Breast epithelium (tissue), 4 donors: ENCODE measurements around the gene FRMD4A. TPM values are rescaled to one million over a fixed set of nuclear protein-coding genes. Genes with fewer than 3 reads are reported as not detected.

Source experiments
- DNase-seq, 2 donors: peaks; one replicate each; pipeline ENCODE4 v3.0.0-alpha.2; 2019; ENCODE audit warnings: low spot score in 2 of 2
- H3K27ac ChIP-seq, 2 donors: fragments of 200-600 bp; sonication (generic) in 1 of 2; one replicate each; pipeline ENCODE4 v1.5.1; 2016 to 2019; ENCODE audit warnings: mild to moderate bottlenecking in 1 of 2
- H3K27me3 ChIP-seq, 2 donors: fragments of 200-600 bp; sonication (generic) in 1 of 2; one replicate each; pipeline versions ENCODE4 v1.5.1 to v1.6.0; 2017 to 2019; ENCODE audit warnings: control low read depth in 1 of 2, mild to moderate bottlenecking in 1 of 2
- H3K36me3 ChIP-seq: fragments of 200-600 bp; one replicate; pipeline ENCODE4 v1.5.1; 2019
- H3K4me1 ChIP-seq, 2 donors: fragments of 200-600 bp; sonication (generic); one replicate each; pipeline ENCODE4 v1.5.1; 2016 to 2019; ENCODE audit warnings: control low read depth in 1 of 2
- H3K4me3 ChIP-seq, 3 donors: fragments of 200-600 bp; sonication (generic); 1 replicate in 2 of 3; 2 replicates in 1 of 3; pipeline ENCODE4 v1.5.1; 2016 to 2019; ENCODE audit warnings: mild to moderate bottlenecking in 3 of 3, moderate library complexity in 2 of 3
- H3K9me3 ChIP-seq, 2 donors: fragments of 200-600 bp; sonication (generic) in 1 of 2; one replicate each; pipeline ENCODE4 v1.5.1; 2016 to 2019; ENCODE audit warnings: control low read depth in 1 of 2
- CTCF ChIP-seq, 3 donors: fragments of 450-650 bp; IDR thresholded peaks; one replicate each; pipeline ENCODE4 v1.5.1; 2016 to 2017; ENCODE audit warnings: antibody characterized with exemption in 3 of 3, mild to moderate bottlenecking in 3 of 3, moderate library complexity in 3 of 3
- POLR2A ChIP-seq: fragments of 450-650 bp; IDR thresholded peaks from one replicate; pipeline ENCODE4 v1.6.1; 2016; ENCODE audit warnings: antibody characterized with exemption, mild to moderate bottlenecking, moderate library complexity
- POLR2AphosphoS5 ChIP-seq, 3 donors: sonication (generic); formaldehyde crosslinking; IDR thresholded peaks; one replicate each; pipeline ENCODE4 v1.6.1; 2017; ENCODE audit warnings: antibody characterized with exemption in 3 of 3
- intact Hi-C: fragments of 100-400 bp; cut with DNase I; formaldehyde crosslinking; loops from one replicate; pipeline ENCODE4 v1.15.1; 2023; ENCODE audit warnings: low total_unique reads
- total RNA-seq, 3 donors: library from RNA; depleted of rRNA; stranded (reverse); fragments of >200 nt; gene quantifications; one replicate each; pipeline ENCODE4 v1.1.0, GENCODE V29; 2016

FRMD4A gene
- total RNA-seq, 3 donors from 2014 or later: 27.5 to 107 (median 34.4) TPM

- Histone ChIP-seq H3K9me3 (no peaks in the 10 kb centered on the region), H3K4me1 (no peaks in the 10 kb centered on the region), H3K36me3 (no peaks in the 10 kb centered on the region), H3K27ac (no peak overlapping the region), H3K27me3 (no peaks in the 10 kb centered on the region), H3K4me3 (no peak overlapping the region)
- DNase-seq: no peak
- TF ChIP-seq CTCF (IDR thresholded peaks at IDR 0.05) (no peak), POLR2A (no peak), POLR2AphosphoS5 (IDR thresholded peaks at IDR 0.05) (no peak)
- intact Hi-C loops: no loop called here
Measured at GRCh38 chr10:13848520-13849445, 481.9 kb downstream of the FRMD4A start.

- H3K27ac ChIP-seq: no peak overlapping the region
- intact Hi-C loops: no loop called here
- TF ChIP-seq POLR2AphosphoS5 (IDR thresholded peaks at IDR 0.05): no peak
- TF ChIP-seq CTCF (IDR thresholded peaks at IDR 0.05): no peak
Measured at GRCh38 chr10:13847201-13847631, 483.5 kb downstream of the FRMD4A start.

GRCh38 chr10:13845897-13846296, 484.8 kb downstream of the FRMD4A start:
- no peak for TF ChIP-seq POLR2A
- no peak for TF ChIP-seq POLR2AphosphoS5 (IDR thresholded peaks at IDR 0.05)
- TF ChIP-seq CTCF (IDR thresholded peaks at IDR 0.05): no peak
- Histone ChIP-seq H3K27ac (no peak overlapping the region), H3K9me3 (peaks cover 0 to 4% of the 10 kb centered on the region in 2 donors), H3K4me3 (no peak overlapping the region), H3K4me1 (no peaks in the 10 kb centered on the region), H3K36me3 (no peaks in the 10 kb centered on the region), H3K27me3 (no peaks in the 10 kb centered on the region)
- DNase-seq: no peak
- intact Hi-C loops: no loop called here

More at GRCh38 chr10:13847201-13847631, 483.5 kb downstream of the FRMD4A start:
- H3K36me3 ChIP-seq: no peaks in the 10 kb centered on the region
- H3K9me3 ChIP-seq: no peaks in the 10 kb centered on the region
- H3K4me3 ChIP-seq: no peak overlapping the region
- no peaks in the 10 kb centered on the region for H3K27me3 ChIP-seq
- no peaks in the 10 kb centered on the region for H3K4me1 ChIP-seq
- no peak for DNase-seq

GRCh38 chr10:13844651-13845050, 486.1 kb downstream of the FRMD4A start:
- no peak overlapping the region for H3K4me3 ChIP-seq
- H3K27ac ChIP-seq: no peak overlapping the region
- TF ChIP-seq CTCF (IDR thresholded peaks at IDR 0.05) (no peak), POLR2A (no peak), POLR2AphosphoS5 (IDR thresholded peaks at IDR 0.05) (no peak)
- intact Hi-C loops: no loop called here
- no peaks in the 10 kb centered on the region for H3K27me3 ChIP-seq
- DNase-seq: no peak
- H3K4me1 ChIP-seq: no peaks in the 10 kb centered on the region
- peaks cover 0 to 4% of the 10 kb centered on the region in 2 donors for H3K9me3 ChIP-seq
- no peaks in the 10 kb centered on the region for H3K36me3 ChIP-seq

- H3K36me3 ChIP-seq: no peaks in the 10 kb centered on the region
- H3K27ac ChIP-seq: no peak overlapping the region
- H3K27me3 ChIP-seq: no peaks in the 10 kb centered on the region
- intact Hi-C loops: no loop called here
- H3K9me3 ChIP-seq: peaks cover 0 to 4% of the 10 kb centered on the region in 2 donors
- no peaks in the 10 kb centered on the region for H3K4me1 ChIP-seq
- H3K4me3 ChIP-seq: no peak overlapping the region
- DNase-seq: no peak
- TF ChIP-seq CTCF (IDR thresholded peaks at IDR 0.05): no peak
- no peak for TF ChIP-seq POLR2A
- no peak for TF ChIP-seq POLR2AphosphoS5 (IDR thresholded peaks at IDR 0.05)
Measured at GRCh38 chr10:13842117-13842516, 488.6 kb downstream of the FRMD4A start.
